CD4-positive, alpha-beta T cell treated with Interleukin-17A for 1 hour (primary cell): ENCODE results near the gene SLC5A4.
"Not testable (repeated sequence)": the region's sequence is repeated elsewhere in the genome, so short reads cannot be mapped to it uniquely, and the experiment has no call there.

ENCODE experiments used
- DNase-seq: peaks from one replicate; pipeline ENCODE4 v3.0.0-alpha.2; 2020

Gene SLC5A4

GRCh38 chr22:32255217-32255616 lies at the start of gene SLC5A4:
TSS of gene SLC5A4 (minus strand) at chr22:32255347. CDS start at chr22:32255329, 18 bp downstream.
- no peak for DNase-seq

- DNase-seq: not testable (repeated sequence)
These were observed 38.8 kb upstream of the SLC5A4 start for GRCh38 chr22:32293921-32294320.

- no peak for DNase-seq
These were observed 31.2 kb upstream of the SLC5A4 start for GRCh38 chr22:32286290-32286840.

GRCh38 chr22:32281072-32281471 lies 25.9 kb upstream of the SLC5A4 start:
- no peak for DNase-seq

- DNase-seq: not testable (repeated sequence)
These were observed 20.2 kb upstream of the SLC5A4 start for GRCh38 chr22:32275353-32275752.

- DNase-seq: no peak
These were observed 16.2 kb upstream of the SLC5A4 start for GRCh38 chr22:32271389-32271788.

GRCh38 chr22:32270641-32271369 lies 15.7 kb upstream of the SLC5A4 start:
- no peak for DNase-seq

GRCh38 chr22:32269316-32269715 lies 14.2 kb upstream of the SLC5A4 start:
- DNase-seq: no peak

GRCh38 chr22:32267011-32267410 lies 11.9 kb upstream of the SLC5A4 start:
- no peak for DNase-seq

GRCh38 chr22:32265882-32266767 lies 11.0 kb upstream of the SLC5A4 start:
- DNase-seq: peak; percentile 70

GRCh38 chr22:32263678-32264077 lies 8.5 kb upstream of the SLC5A4 start:
- not testable (repeated sequence) for DNase-seq

GRCh38 chr22:32261306-32261705 lies 6.2 kb upstream of the SLC5A4 start:
- no peak for DNase-seq

GRCh38 chr22:32258791-32259190 lies 3.6 kb upstream of the SLC5A4 start:
- DNase-seq: no peak

GRCh38 chr22:32255726-32256125 lies 579 bp upstream of the SLC5A4 start:
- no peak for DNase-seq

GRCh38 chr22:32249231-32249630 lies 5.9 kb downstream of the SLC5A4 start:
- DNase-seq: no peak

GRCh38 chr22:32248276-32248675 lies 6.9 kb downstream of the SLC5A4 start:
- DNase-seq: no peak

GRCh38 chr22:32246166-32246565 lies 9.0 kb downstream of the SLC5A4 start:
- no peak for DNase-seq

- DNase-seq: no peak
These were observed 10.1 kb downstream of the SLC5A4 start for GRCh38 chr22:32245042-32245441.

GRCh38 chr22:32244547-32244946 lies 10.6 kb downstream of the SLC5A4 start:
- no peak for DNase-seq

- DNase-seq: no peak
These were observed 14.7 kb downstream of the SLC5A4 start for GRCh38 chr22:32240461-32240860.

GRCh38 chr22:32237906-32238305 lies 17.2 kb downstream of the SLC5A4 start:
- DNase-seq: no peak

- DNase-seq: no peak
These were observed 18.2 kb downstream of the SLC5A4 start for GRCh38 chr22:32236970-32237369.

GRCh38 chr22:32233091-32233490 lies 22.1 kb downstream of the SLC5A4 start:
- no peak for DNase-seq
